Measurements from ENCODE around the gene RBM17.

RBM17 gene

GRCh38 chr10:6071181-6072175 lies 17.4 kb upstream of the RBM17 start:
- H3K27ac ChIP-seq: no peak overlapping the region

GRCh38 chr10:6072215-6072934 lies 16.5 kb upstream of the RBM17 start:
- no peak for TF ChIP-seq ZFX (IDR thresholded peaks at IDR 0.05; ENCODE audit: borderline replicate concordance)
- no peak for TF ChIP-seq CTCF (IDR thresholded peaks at IDR 0.05)
- H3K27ac ChIP-seq: no peak overlapping the region

More at GRCh38 chr10:6071181-6072175, 17.4 kb upstream of the RBM17 start:
- no peak for TF ChIP-seq CTCF (IDR thresholded peaks at IDR 0.05)

- H3K27ac ChIP-seq: no peak overlapping the region
- TF ChIP-seq ZFX (IDR thresholded peaks at IDR 0.05; ENCODE audit: borderline replicate concordance): no peak
- TF ChIP-seq CTCF (IDR thresholded peaks at IDR 0.05): no peak
Observed at GRCh38 chr10:6074489-6075301, 14.1 kb upstream of the RBM17 start.

- no peak overlapping the region for H3K27ac ChIP-seq
- no peak for TF ChIP-seq ZFX (IDR thresholded peaks at IDR 0.05; ENCODE audit: borderline replicate concordance)
- no peak for TF ChIP-seq CTCF (IDR thresholded peaks at IDR 0.05)
Observed at GRCh38 chr10:6077071-6077675, 11.7 kb upstream of the RBM17 start.

GRCh38 chr10:6079044-6079443 lies 9.8 kb upstream of the RBM17 start:
- no peak for TF ChIP-seq ZFX (IDR thresholded peaks at IDR 0.05; ENCODE audit: borderline replicate concordance)
- TF ChIP-seq CTCF (IDR thresholded peaks at IDR 0.05): no peak
- no peak overlapping the region for H3K27ac ChIP-seq

- TF ChIP-seq CTCF (IDR thresholded peaks at IDR 0.05): no peak
- TF ChIP-seq ZFX (IDR thresholded peaks at IDR 0.05; ENCODE audit: borderline replicate concordance): no peak
- H3K27ac ChIP-seq: no peak overlapping the region
Observed at GRCh38 chr10:6080417-6080973, 8.3 kb upstream of the RBM17 start.

All from 22Rv1 (cell line).